Activated CD8-positive, alpha-beta memory T cell treated with anti-CD3 and anti-CD28 coated beads for 24 hours (primary cell): ENCODE measurements around the gene MTHFD2.
A peak's percentile ranks its signal among the peaks of the same experiment; 100 is the strongest.
"Not testable (repeated sequence)": the region's sequence is repeated elsewhere in the genome, so short reads cannot be mapped to it uniquely, and the experiment has no call there.

Source experiments
- DNase-seq: peaks from one replicate; pipeline ENCODE4 v3.0.0-alpha.2; 2020

The MTHFD2 gene

GRCh38 chr2:74198023-74198460 lies 373 bp upstream of the MTHFD2 start:
- DNase-seq: no peak

- DNase-seq: no peak
Observed at GRCh38 chr2:74199275-74199701, 873 bp downstream of the MTHFD2 start.

- peak; percentile 66 for DNase-seq
Observed at GRCh38 chr2:74199871-74200305, 1.5 kb downstream of the MTHFD2 start.

- DNase-seq: peak; percentile 32
Observed at GRCh38 chr2:74201196-74201595, 2.8 kb downstream of the MTHFD2 start.

- DNase-seq: no peak
Observed at GRCh38 chr2:74201596-74201995, 3.2 kb downstream of the MTHFD2 start.

- DNase-seq: peak; percentile 53
Observed at GRCh38 chr2:74204436-74204835, 6.0 kb downstream of the MTHFD2 start.

GRCh38 chr2:74205113-74205512 lies 6.7 kb downstream of the MTHFD2 start:
- DNase-seq: no peak

- DNase-seq: peak; percentile 58
Observed at GRCh38 chr2:74205596-74205995, 7.2 kb downstream of the MTHFD2 start.

GRCh38 chr2:74206180-74206688 lies 7.8 kb downstream of the MTHFD2 start:
- peak; percentile 73 for DNase-seq

- peak; percentile 28 for DNase-seq
Observed at GRCh38 chr2:74212702-74213410, 14.4 kb downstream of the MTHFD2 start.

GRCh38 chr2:74215771-74216170 lies 17.4 kb downstream of the MTHFD2 start:
- peak; percentile 48 for DNase-seq

GRCh38 chr2:74216642-74217041 lies 18.2 kb downstream of the MTHFD2 start:
- DNase-seq: peak; percentile 17

GRCh38 chr2:74219846-74220486 lies 21.6 kb downstream of the MTHFD2 start:
- DNase-seq: peak; percentile 48

- no peak for DNase-seq
Observed at GRCh38 chr2:74221091-74221490, 22.7 kb downstream of the MTHFD2 start.

GRCh38 chr2:74221604-74222299 lies 23.3 kb downstream of the MTHFD2 start:
- DNase-seq: peak; percentile 60

GRCh38 chr2:74222300-74222650 lies 23.9 kb downstream of the MTHFD2 start:
- no peak for DNase-seq

- peak; percentile 58 for DNase-seq
Observed at GRCh38 chr2:74223941-74224770, 25.7 kb downstream of the MTHFD2 start.

- DNase-seq: no peak
Observed at GRCh38 chr2:74225698-74226459, 27.5 kb downstream of the MTHFD2 start.

- no peak for DNase-seq
Observed at GRCh38 chr2:74226648-74227213, 28.3 kb downstream of the MTHFD2 start.

- DNase-seq: no peak
Observed at GRCh38 chr2:74227646-74228045, 29.2 kb downstream of the MTHFD2 start.

GRCh38 chr2:74228772-74229171 lies 30.4 kb downstream of the MTHFD2 start:
- DNase-seq: no peak

- DNase-seq: not testable (repeated sequence)
Observed at GRCh38 chr2:74229865-74230264, 31.4 kb downstream of the MTHFD2 start.
